Measurements from ENCODE around the gene PCSK4.

GRCh38 chr19:1472231-1473084, 17.7 kb downstream of the PCSK4 start:
- TF ChIP-seq CTCF (conservative IDR thresholded peaks at IDR 0.05 in 1 of 2, IDR thresholded peaks at IDR 0.05 in 1 of 2; ENCODE audit: extremely low read depth in 1 of 2, insufficient read depth in 1 of 2, low read depth in 1 of 2, low read length in 2 of 2) (no peak), EZH2 (IDR thresholded peaks at IDR 0.05; ENCODE audit: borderline replicate concordance, low read length) (no peak)

Data from mammary epithelial cell (primary cell).